PC-9 (cell line): Measurements from ENCODE around the gene ATP8B1. TPM values are rescaled to one million over a fixed set of nuclear protein-coding genes. Genes with fewer than 3 reads are reported as not detected.

ENCODE experiments used
- BruUV-seq: library from RNA; stranded (reverse); fragments of 400-500 nt; replicated peaks from 2 replicates; lab custom pipeline; 2021; lab: Mats Ljungman, UMichigan
- CTCF ChIA-PET: fragments of 300-600 bp; sonication (Branson Sonifier 250); formaldehyde crosslinking; loops from one replicate; lab custom pipeline; 2022; ENCODE audit warnings: antibody characterized with exemption; lab: Charles Lee
- POLR2A ChIA-PET: fragments of 300-600 bp; sonication (Branson Sonifier 250); formaldehyde crosslinking; loops from one replicate; lab custom pipeline; 2022; ENCODE audit warnings: antibody characterized with exemption; ENCODE audit not compliant: unreplicated experiment; lab: Charles Lee
- DNase-seq, 2 experiments: peaks; one replicate each; pipeline versions ENCODE4 v3.0.0 to v3.0.0-alpha.2; 2015 to 2022; ENCODE audit warnings: mixed read lengths in 1 of 2
- H2AFZ ChIP-seq: fragments of 200-600 bp; sonication (generic); 2 replicates; pipeline ENCODE4 v1.8.1; 2017; ENCODE audit warnings: antibody characterized with exemption
- H3F3A ChIP-seq: fragments of 200-600 bp; sonication (generic); 2 replicates; pipeline ENCODE4 v1.8.1; 2017; ENCODE audit warnings: antibody characterized with exemption, mild to moderate bottlenecking, low read depth; ENCODE audit not compliant: insufficient read depth
- H3K27ac ChIP-seq: fragments of 200-600 bp; sonication (generic); 2 replicates; pipeline ENCODE4 v1.6.1; 2016; ENCODE audit warnings: mixed run types
- H3K27me3 ChIP-seq: fragments of 200-600 bp; sonication (generic); 2 replicates; pipeline ENCODE4 v1.6.1; 2016; ENCODE audit warnings: low read depth, mixed run types; ENCODE audit not compliant: insufficient read depth
- H3K36me3 ChIP-seq: fragments of 200-600 bp; sonication (generic); 2 replicates; pipeline ENCODE4 v1.6.1; 2016; ENCODE audit warnings: low read depth, mixed run types
- H3K4me1 ChIP-seq: fragments of 200-600 bp; sonication (generic); replicated peaks from 2 replicates; pipeline ENCODE4 v1.6.1; 2016; ENCODE audit warnings: mixed run types; ENCODE audit not compliant: insufficient read depth
- H3K4me2 ChIP-seq: fragments of 200-600 bp; sonication (generic); 2 replicates; pipeline ENCODE4 v1.6.1; 2017; ENCODE audit warnings: mixed run types
- H3K4me3 ChIP-seq: fragments of 200-600 bp; sonication (generic); 2 replicates; pipeline ENCODE4 v1.6.1; 2016; ENCODE audit warnings: mixed run types
- H3K79me2 ChIP-seq: fragments of 200-600 bp; sonication (generic); 2 replicates; pipeline ENCODE4 v1.6.1; 2017; ENCODE audit warnings: low read depth, mixed run types
- H3K9me2 ChIP-seq: fragments of 200-600 bp; sonication (generic); 2 replicates; pipeline ENCODE4 v1.8.1; 2017; ENCODE audit warnings: mild to moderate bottlenecking; ENCODE audit not compliant: insufficient read depth
- H3K9me3 ChIP-seq: fragments of 200-600 bp; sonication (generic); 2 replicates; pipeline ENCODE4 v1.8.1; 2016; ENCODE audit warnings: low read depth; ENCODE audit not compliant: insufficient read depth
- H4K20me1 ChIP-seq: fragments of 200-600 bp; sonication (generic); 2 replicates; pipeline ENCODE4 v1.8.1; 2017; ENCODE audit not compliant: insufficient read depth
- CTCF ChIP-seq: fragments of 200-600 bp; sonication (generic); conservative IDR thresholded peaks from 2 replicates; pipeline ENCODE4 v1.6.1; 2017; ENCODE audit warnings: mixed run types, antibody characterized with exemption, mild to moderate bottlenecking, moderate library complexity
- EZH2 ChIP-seq: fragments of 200-600 bp; sonication (generic); IDR thresholded peaks from 2 replicates; pipeline ENCODE4 v1.8.0; 2017; ENCODE audit warnings: antibody characterized with exemption, low read depth
- intact Hi-C: fragments of 100-400 bp; cut with micrococcal nuclease; formaldehyde crosslinking; loops from one replicate; pipeline ENCODE4 v1.10.0; 2022; ENCODE audit not compliant: unreplicated experiment
- total RNA-seq: library from RNA; stranded (reverse); gene quantifications from 2 replicates; pipeline ENCODE4 v1.2.3, GENCODE V29; 2021

ATP8B1 gene
- total RNA-seq, 1 experiment from 2014 or later = 23.4 TPM

DNA sequence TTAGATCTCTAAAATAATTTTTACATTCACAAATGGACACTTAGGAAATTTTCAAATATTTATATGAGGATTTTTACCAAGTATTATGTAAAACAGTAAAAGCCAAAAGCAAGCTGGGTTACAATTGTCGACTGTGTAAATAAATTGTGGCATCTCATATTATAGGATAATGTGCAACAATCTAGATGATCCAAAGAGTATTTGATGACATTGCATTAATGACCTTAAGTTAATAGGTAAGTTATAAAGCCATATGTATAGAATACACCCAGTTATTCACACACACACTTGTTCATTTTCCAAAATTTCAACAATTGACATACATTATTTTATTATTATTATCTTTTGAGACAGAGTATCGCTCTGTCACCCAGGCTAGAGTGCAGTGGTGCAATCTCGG is 69.3 kb downstream of the ATP8B1 start:
- peaks cover 10% of the 10 kb centered on the region; the same call in 1 of the 2 replicates for H3K79me2 ChIP-seq
- H3K4me1 ChIP-seq = peaks cover 23% of the 10 kb centered on the region
- no peak overlapping the region for H3K27ac ChIP-seq
- no peak for DNase-seq
- H3K9me2 ChIP-seq = no peaks in the 10 kb centered on the region
- no peaks in the 10 kb centered on the region for H3K27me3 ChIP-seq
- ChIA-PET POLR2A (interaction anchor here (0.6 kb wide), 1 partner anchor 181 kb away, joined by 3 read pairs; no protein-coding TSS in a partner anchor), CTCF (interaction anchor here (0.7 kb wide), 1 partner anchor 21 kb away, joined by 5 read pairs; no protein-coding TSS in a partner anchor)
- intact Hi-C loops = no loop called here
- no peaks in the 10 kb centered on the region for H3K36me3 ChIP-seq
- no peaks in the 10 kb centered on the region for H3K9me3 ChIP-seq
- TF ChIP-seq CTCF (no peak), EZH2 (no peak)
- H4K20me1 ChIP-seq = no peaks in the 10 kb centered on the region
- BruUV-seq = no TSS peak
- no peak overlapping the region for H3K4me3 ChIP-seq
- peaks cover 26% of the 10 kb centered on the region for H3F3A ChIP-seq
- no peak overlapping the region for H3K4me2 ChIP-seq
- H2AFZ ChIP-seq = no peak overlapping the region

DNA sequence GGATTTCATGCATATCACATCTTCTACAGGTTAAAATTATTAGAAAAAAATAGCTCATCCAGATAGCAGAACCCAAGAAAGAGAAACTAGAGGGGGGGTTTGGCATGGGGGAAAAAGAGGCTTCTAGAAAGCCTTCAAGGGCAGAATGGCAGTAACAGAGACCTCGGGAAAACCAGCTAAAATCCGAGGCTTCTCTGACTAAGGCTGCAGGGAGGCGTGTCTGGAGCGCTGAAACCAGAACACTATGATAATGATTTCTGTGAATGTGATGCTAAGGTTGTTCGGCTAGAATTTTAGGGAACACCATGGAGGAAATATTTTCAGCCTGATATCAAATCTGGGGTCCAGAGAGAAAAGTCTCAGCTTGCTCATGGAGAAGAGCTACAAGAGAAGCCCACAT is 73.0 kb downstream of the ATP8B1 start:
- H3K4me1 ChIP-seq = peaks cover 22% of the 10 kb centered on the region
- H3K36me3 ChIP-seq = peaks cover 12% of the 10 kb centered on the region
- H3K9me3 ChIP-seq = peaks cover 8% of the 10 kb centered on the region
- ChIA-PET CTCF (no interaction called here), POLR2A (interaction anchor here (0.7 kb wide), 1 partner anchor 36 kb away, joined by 3 read pairs; no protein-coding TSS in a partner anchor)
- no peak overlapping the region for H2AFZ ChIP-seq
- no peak for DNase-seq
- H3K79me2 ChIP-seq = peaks cover 32% of the 10 kb centered on the region
- H3K4me2 ChIP-seq = no peak overlapping the region
- intact Hi-C loops = no loop called here
- peaks cover 28% of the 10 kb centered on the region for H3F3A ChIP-seq
- no peaks in the 10 kb centered on the region for H3K9me2 ChIP-seq
- no peaks in the 10 kb centered on the region for H4K20me1 ChIP-seq
- BruUV-seq = no TSS peak
- peak overlapping the region; percentile 83 for H3K27ac ChIP-seq
- TF ChIP-seq EZH2 (no peak), CTCF (no peak)
- H3K4me3 ChIP-seq = no peak overlapping the region
- H3K27me3 ChIP-seq = no peaks in the 10 kb centered on the region

DNA sequence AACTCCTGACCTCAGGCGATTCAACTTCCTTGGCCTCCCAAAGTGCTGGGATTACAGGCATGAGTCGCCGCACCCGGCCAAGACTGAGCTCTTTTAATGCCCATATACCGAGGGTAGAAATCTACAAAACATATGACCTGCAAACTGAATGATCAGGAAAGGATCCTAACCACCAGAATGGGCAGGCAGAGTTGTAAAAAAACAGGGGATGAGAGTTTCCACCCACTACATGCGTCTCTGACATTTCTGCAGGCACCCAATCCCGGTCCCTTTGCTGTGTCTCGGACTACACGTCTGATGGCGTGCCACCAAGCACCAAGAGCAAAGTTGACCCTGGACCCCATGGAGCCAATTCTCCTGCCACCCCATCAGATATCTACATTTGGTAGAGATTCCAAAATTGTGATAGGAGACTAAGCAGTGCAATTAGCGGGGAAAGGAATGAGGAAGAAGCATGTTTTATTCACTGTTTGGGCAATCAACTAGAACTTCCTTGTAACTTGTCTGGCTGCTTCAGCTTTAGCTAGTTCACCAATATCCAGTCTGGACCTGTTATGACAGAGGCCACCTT is 74.1 kb downstream of the ATP8B1 start:
- DNase-seq = peak; percentile 34 to 94
- H3K27ac ChIP-seq = peak overlapping the region; percentile 83
- no peak for TF ChIP-seq CTCF
- no peak for TF ChIP-seq EZH2
- peak overlapping the region; percentile 54 for H3K4me2 ChIP-seq
- H3K4me1 ChIP-seq = peaks cover 22% of the 10 kb centered on the region
- no peaks in the 10 kb centered on the region for H3K9me2 ChIP-seq
- intact Hi-C loops = no loop called here
- H3K4me3 ChIP-seq = no peak overlapping the region; the same call in 1 of the 2 replicates
- peaks cover 28% of the 10 kb centered on the region for H3F3A ChIP-seq
- H4K20me1 ChIP-seq = no peaks in the 10 kb centered on the region
- BruUV-seq = no TSS peak
- no peak overlapping the region for H2AFZ ChIP-seq
- ChIA-PET CTCF (interaction anchor here (0.6 kb wide), 1 partner anchor 34 kb away, joined by 6 read pairs; no protein-coding TSS in a partner anchor), POLR2A (interaction anchor here (0.5 to 0.6 kb wide), 2 partner anchors 86 to 119 kb away, joined by 3 to 4 read pairs; no protein-coding TSS in a partner anchor)
- H3K27me3 ChIP-seq = no peaks in the 10 kb centered on the region
- peaks cover 8% of the 10 kb centered on the region for H3K9me3 ChIP-seq
- peaks cover 12% of the 10 kb centered on the region for H3K36me3 ChIP-seq
- H3K79me2 ChIP-seq = peaks cover 32% of the 10 kb centered on the region
